Lower leg skin (tissue), 3 donors: ENCODE measurements around the gene RBMX2.

Source experiments
- POLR2A ChIP-seq, 2 donors: fragments of 450-650 bp; IDR thresholded peaks; one replicate each; pipeline ENCODE4 v1.6.1; 2016 to 2017; ENCODE audit warnings: antibody characterized with exemption in 2 of 2, mild to moderate bottlenecking in 1 of 2, moderate library complexity in 1 of 2
- TF ChIP-seq, protein P1 (sequence below), 3 donors: fragments of 450-650 bp; IDR thresholded peaks; one replicate each; pipeline ENCODE4 v1.5.1; 2016; ENCODE audit warnings: antibody characterized with exemption in 3 of 3, mild to moderate bottlenecking in 3 of 3, moderate library complexity in 2 of 3

DNA sequence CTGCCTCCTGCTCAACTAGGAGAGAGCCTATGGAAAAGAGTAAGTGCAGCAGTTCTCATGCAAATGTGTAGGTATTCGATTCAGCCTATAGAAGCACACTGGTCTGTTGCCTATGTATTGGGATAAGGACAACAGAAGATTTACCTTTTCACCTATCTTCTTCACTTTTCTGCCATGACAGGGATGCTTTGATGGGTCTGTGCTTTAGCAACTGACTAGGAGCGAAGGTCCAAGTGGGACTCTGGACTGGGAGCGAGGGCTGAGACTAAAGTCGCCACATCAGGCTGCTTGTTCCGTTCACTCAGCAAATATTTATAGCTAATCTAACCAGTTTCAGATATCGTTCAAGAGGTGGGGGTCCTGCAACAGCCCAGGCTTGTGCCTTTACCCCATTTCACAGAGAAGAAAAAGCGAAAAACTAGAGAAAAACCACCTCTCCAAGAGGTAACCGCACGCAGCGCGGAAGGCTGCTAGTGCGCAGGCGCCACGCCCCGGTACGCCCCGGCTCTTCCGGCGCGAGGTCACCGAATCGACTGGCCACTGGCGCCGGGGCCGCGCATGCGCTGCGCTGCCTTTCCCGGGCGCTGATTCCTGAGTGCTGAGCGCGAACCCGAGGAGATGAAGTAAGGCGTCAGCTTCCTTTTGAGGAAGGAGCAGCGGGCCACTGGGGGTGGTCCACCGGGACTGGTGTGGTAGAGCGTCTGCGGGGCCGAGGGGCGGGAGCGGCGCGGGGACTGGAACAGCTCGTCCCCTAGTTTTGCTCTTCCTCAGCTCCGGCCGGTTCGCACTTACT is at the start of gene RBMX2:
- TF ChIP-seq, protein P1, sequence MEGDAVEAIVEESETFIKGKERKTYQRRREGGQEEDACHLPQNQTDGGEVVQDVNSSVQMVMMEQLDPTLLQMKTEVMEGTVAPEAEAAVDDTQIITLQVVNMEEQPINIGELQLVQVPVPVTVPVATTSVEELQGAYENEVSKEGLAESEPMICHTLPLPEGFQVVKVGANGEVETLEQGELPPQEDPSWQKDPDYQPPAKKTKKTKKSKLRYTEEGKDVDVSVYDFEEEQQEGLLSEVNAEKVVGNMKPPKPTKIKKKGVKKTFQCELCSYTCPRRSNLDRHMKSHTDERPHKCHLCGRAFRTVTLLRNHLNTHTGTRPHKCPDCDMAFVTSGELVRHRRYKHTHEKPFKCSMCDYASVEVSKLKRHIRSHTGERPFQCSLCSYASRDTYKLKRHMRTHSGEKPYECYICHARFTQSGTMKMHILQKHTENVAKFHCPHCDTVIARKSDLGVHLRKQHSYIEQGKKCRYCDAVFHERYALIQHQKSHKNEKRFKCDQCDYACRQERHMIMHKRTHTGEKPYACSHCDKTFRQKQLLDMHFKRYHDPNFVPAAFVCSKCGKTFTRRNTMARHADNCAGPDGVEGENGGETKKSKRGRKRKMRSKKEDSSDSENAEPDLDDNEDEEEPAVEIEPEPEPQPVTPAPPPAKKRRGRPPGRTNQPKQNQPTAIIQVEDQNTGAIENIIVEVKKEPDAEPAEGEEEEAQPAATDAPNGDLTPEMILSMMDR (IDR thresholded peaks at IDR 0.05) = no peak
- TF ChIP-seq POLR2A (IDR thresholded peaks at IDR 0.05) = no peak
